ENCODE measurements around the gene PTPRN. TPM values are rescaled to one million over a fixed set of nuclear protein-coding genes. Genes with fewer than 3 reads are reported as not detected.

The PTPRN gene
- total RNA-seq, 2 donors from 2014 or later, result 0.44 to 1.1 TPM

GRCh38 chr2:219282943-219283581 is 26.1 kb downstream of the PTPRN start:
- no peaks in the 10 kb centered on the region for H3K27me3 Mint-ChIP-seq (ENCODE audit: insufficient read depth)

DNA sequence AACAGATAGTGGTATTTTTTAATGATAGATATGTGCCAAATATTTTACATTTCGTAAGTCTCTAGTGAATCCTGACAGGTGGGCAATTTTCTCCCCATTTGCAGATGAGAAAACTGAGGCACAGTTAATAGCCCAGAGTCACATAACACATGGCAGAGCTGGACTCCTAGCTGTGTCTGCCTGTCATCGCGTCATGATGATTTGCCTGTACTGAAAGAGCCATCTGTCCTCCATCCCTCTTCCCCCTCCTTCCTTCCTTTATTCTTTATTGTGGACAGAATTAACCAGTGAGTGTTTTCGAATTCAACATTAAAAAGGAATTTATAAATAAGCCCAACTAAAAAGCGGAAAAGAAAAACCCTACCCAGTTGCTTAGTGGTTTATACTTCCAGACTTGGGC is 26.8 kb downstream of the PTPRN start:
- Mint-ChIP-seq H3K9me3 (no peaks in the 10 kb centered on the region), H3K36me3 (ENCODE audit: low read depth) (peaks cover 25% of the 10 kb centered on the region), H3K27me3 (ENCODE audit: insufficient read depth) (no peaks in the 10 kb centered on the region), H3K4me1 (peaks cover 35% of the 10 kb centered on the region), H3K27ac (no peak overlapping the region), H3K4me3 (no peak overlapping the region)
- peaks cover 40% of the 10 kb centered on the region for H3K36me3 ChIP-seq (ENCODE audit: control insufficient read depth, insufficient read depth, low read length)
- 94 to 98% methylated on average over 5 of the region's 5 CpGs for WGBS, 2 experiments (ENCODE audit: insufficient coverage in 1 of 2, insufficient read length in 1 of 2)
- no peak overlapping the region for H3K4me3 ChIP-seq (ENCODE audit: low read length)
- H3K4me1 ChIP-seq (ENCODE audit: control insufficient read depth, insufficient read depth, low read length), result peaks cover 22% of the 10 kb centered on the region
- no peaks in the 10 kb centered on the region for H3K27me3 ChIP-seq (ENCODE audit: control insufficient read depth, insufficient read depth, low read length, poor library complexity, severe bottlenecking)
- H3K9me3 ChIP-seq (ENCODE audit: control insufficient read depth, low read length), result no peaks in the 10 kb centered on the region
- H3K27ac ChIP-seq (ENCODE audit: low read depth, low read length), result no peak overlapping the region
- H3K9ac ChIP-seq (ENCODE audit: extremely low read depth, low read length, poor library complexity, severe bottlenecking), result no peak overlapping the region
- TF ChIP-seq CTCF (conservative IDR thresholded peaks at IDR 0.05), result no peak
- DNase-seq, result no peak

More at GRCh38 chr2:219282943-219283581, 26.1 kb downstream of the PTPRN start:
- H3K9me3 Mint-ChIP-seq, result no peaks in the 10 kb centered on the region
- no peak overlapping the region for H3K9ac ChIP-seq (ENCODE audit: extremely low read depth, low read length, poor library complexity, severe bottlenecking)
- peaks cover 40% of the 10 kb centered on the region for H3K36me3 ChIP-seq (ENCODE audit: control insufficient read depth, insufficient read depth, low read length)
- no peak overlapping the region for H3K4me3 ChIP-seq (ENCODE audit: low read length)
- peaks cover 29% of the 10 kb centered on the region for H3K4me1 Mint-ChIP-seq
- H3K36me3 Mint-ChIP-seq (ENCODE audit: low read depth), result peaks cover 25% of the 10 kb centered on the region
- no peaks in the 10 kb centered on the region for H3K27me3 ChIP-seq (ENCODE audit: control insufficient read depth, insufficient read depth, low read length, poor library complexity, severe bottlenecking)
- H3K4me3 Mint-ChIP-seq, result no peak overlapping the region
- H3K4me1 ChIP-seq (ENCODE audit: control insufficient read depth, insufficient read depth, low read length), result peaks cover 19% of the 10 kb centered on the region
- H3K27ac ChIP-seq (ENCODE audit: low read depth, low read length), result no peak overlapping the region
- DNase-seq, result no peak
- WGBS, 2 experiments (ENCODE audit: insufficient coverage in 1 of 2, insufficient read length in 1 of 2), result 96 to 100% methylated on average over 6 to 17 of the region's 17 CpGs
- no peak for TF ChIP-seq CTCF (conservative IDR thresholded peaks at IDR 0.05)
- peak overlapping the region; percentile 14 for H3K27ac Mint-ChIP-seq
- no peaks in the 10 kb centered on the region for H3K9me3 ChIP-seq (ENCODE audit: control insufficient read depth, low read length)

DNA sequence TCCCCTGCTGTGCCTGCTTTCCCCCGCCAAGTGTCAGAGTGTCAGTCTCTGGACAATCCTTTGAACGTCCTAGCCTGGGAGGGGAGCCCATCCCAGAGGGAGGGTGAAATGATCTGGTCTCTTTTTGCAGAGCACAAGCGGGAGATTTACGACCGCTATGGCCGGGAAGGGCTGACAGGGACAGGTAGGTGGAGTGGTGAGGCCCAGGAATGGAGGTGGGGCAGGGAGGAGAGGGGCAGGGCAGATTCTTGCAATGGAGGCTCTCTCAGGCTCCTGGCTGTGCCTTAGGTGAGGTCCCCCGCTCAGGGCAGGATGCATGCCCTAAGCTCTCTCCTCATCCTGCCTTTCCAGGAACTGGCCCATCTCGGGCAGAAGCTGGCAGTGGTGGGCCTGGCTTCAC is 27.6 kb downstream of the PTPRN start:
- H3K4me3 Mint-ChIP-seq, result no peak overlapping the region
- Histone ChIP-seq H3K9ac (ENCODE audit: extremely low read depth, low read length, poor library complexity, severe bottlenecking) (no peak overlapping the region), H3K36me3 (ENCODE audit: control insufficient read depth, insufficient read depth, low read length) (peaks cover 40% of the 10 kb centered on the region), H3K4me3 (ENCODE audit: low read length) (no peak overlapping the region), H3K27ac (ENCODE audit: low read depth, low read length) (no peak overlapping the region), H3K4me1 (ENCODE audit: control insufficient read depth, insufficient read depth, low read length) (peaks cover 22% of the 10 kb centered on the region), H3K9me3 (ENCODE audit: control insufficient read depth, low read length) (no peaks in the 10 kb centered on the region), H3K27me3 (ENCODE audit: control insufficient read depth, insufficient read depth, low read length, poor library complexity, severe bottlenecking) (no peaks in the 10 kb centered on the region)
- peaks cover 25% of the 10 kb centered on the region for H3K36me3 Mint-ChIP-seq (ENCODE audit: low read depth)
- no peak overlapping the region for H3K27ac Mint-ChIP-seq
- H3K9me3 Mint-ChIP-seq, result no peaks in the 10 kb centered on the region
- peaks cover 39% of the 10 kb centered on the region for H3K4me1 Mint-ChIP-seq
- no peak for TF ChIP-seq CTCF (conservative IDR thresholded peaks at IDR 0.05)
- DNase-seq, result no peak
- 82 to 86% methylated on average over 4 to 8 of the region's 8 CpGs for WGBS, 2 experiments (ENCODE audit: insufficient coverage in 1 of 2, insufficient read length in 1 of 2)
- H3K27me3 Mint-ChIP-seq (ENCODE audit: insufficient read depth), result no peaks in the 10 kb centered on the region

All from endodermal cell (in vitro differentiated cells).